Activated CD4-positive, alpha-beta T cell treated with anti-CD3 and anti-CD28 coated beads, Interleukin-2, amount 10 ng/mL, durations not matched to agents 24 days and 14 days (primary cell): Measurements from ENCODE around the gene CACNA1D. TPM values are rescaled to one million over a fixed set of nuclear protein-coding genes. Genes with fewer than 3 reads are reported as not detected.

ENCODE experiments used
- DNase-seq: peaks from one replicate; pipeline ENCODE4 v3.0.0; 2022
- H3K27ac Mint-ChIP-seq: one replicate; pipeline ENCODE4 v1.8.0; 2022; ENCODE audit warnings: mild to moderate bottlenecking, mixed read lengths
- H3K27me3 Mint-ChIP-seq: one replicate; pipeline ENCODE4 v1.8.0; 2022; ENCODE audit warnings: mixed read lengths
- H3K36me3 Mint-ChIP-seq: one replicate; pipeline ENCODE4 v1.8.0; 2022; ENCODE audit warnings: low read depth, mild to moderate bottlenecking, mixed read lengths
- H3K4me1 Mint-ChIP-seq: one replicate; pipeline ENCODE4 v1.8.0; 2021; ENCODE audit warnings: mixed read lengths
- H3K4me3 Mint-ChIP-seq: one replicate; pipeline ENCODE4 v1.8.0; 2022; ENCODE audit warnings: mild to moderate bottlenecking, moderate library complexity, mixed read lengths
- H3K9me3 Mint-ChIP-seq: one replicate; pipeline ENCODE4 v1.8.0; 2021; ENCODE audit warnings: mixed read lengths
- intact Hi-C: fragments of 100-400 bp; cut with micrococcal nuclease; formaldehyde crosslinking; loops from one replicate; pipeline ENCODE4 v1.15.1; 2023
- total RNA-seq: library from RNA; stranded (reverse); gene quantifications from 2 replicates; pipeline ENCODE4 v1.2.3, GENCODE V29; 2022

The CACNA1D gene
- total RNA-seq, 1 donor from 2014 or later: 0.77 TPM

- Mint-ChIP-seq H3K4me1 (peaks cover 3% of the 10 kb centered on the region), H3K9me3 (no peaks in the 10 kb centered on the region), H3K27ac (no peak overlapping the region), H3K36me3 (no peaks in the 10 kb centered on the region), H3K27me3 (peaks cover 7% of the 10 kb centered on the region), H3K4me3 (no peak overlapping the region)
- no peak for DNase-seq
- intact Hi-C loops: no loop called here
These were observed 91.2 kb downstream of the CACNA1D start for GRCh38 chr3:53585627-53586026.

- H3K4me1 Mint-ChIP-seq: no peaks in the 10 kb centered on the region
- DNase-seq: no peak
These were observed 93.7 kb downstream of the CACNA1D start for GRCh38 chr3:53588122-53588521.

GRCh38 chr3:53589201-53589600 lies 94.8 kb downstream of the CACNA1D start:
- Mint-ChIP-seq H3K4me1 (no peaks in the 10 kb centered on the region), H3K9me3 (no peaks in the 10 kb centered on the region), H3K36me3 (no peaks in the 10 kb centered on the region), H3K4me3 (no peak overlapping the region), H3K27me3 (peaks cover 6% of the 10 kb centered on the region), H3K27ac (no peak overlapping the region)
- DNase-seq: no peak
- intact Hi-C loops: no loop called here

More at GRCh38 chr3:53588122-53588521, 93.7 kb downstream of the CACNA1D start:
- Mint-ChIP-seq H3K4me3 (no peak overlapping the region), H3K27me3 (peaks cover 7% of the 10 kb centered on the region), H3K36me3 (no peaks in the 10 kb centered on the region), H3K9me3 (no peaks in the 10 kb centered on the region), H3K27ac (no peak overlapping the region)
- intact Hi-C loops: no loop called here

GRCh38 chr3:53589806-53590205 lies 95.4 kb downstream of the CACNA1D start:
- no peak for DNase-seq
- H3K9me3 Mint-ChIP-seq: no peaks in the 10 kb centered on the region
- H3K27ac Mint-ChIP-seq: no peak overlapping the region
- no peaks in the 10 kb centered on the region for H3K36me3 Mint-ChIP-seq
- no peaks in the 10 kb centered on the region for H3K4me1 Mint-ChIP-seq
- intact Hi-C loops: no loop called here
- H3K27me3 Mint-ChIP-seq: peaks cover 5% of the 10 kb centered on the region
- H3K4me3 Mint-ChIP-seq: no peak overlapping the region

GRCh38 chr3:53590606-53591005 lies 96.2 kb downstream of the CACNA1D start:
- H3K4me1 Mint-ChIP-seq: no peaks in the 10 kb centered on the region
- H3K27ac Mint-ChIP-seq: no peak overlapping the region
- no peak overlapping the region for H3K4me3 Mint-ChIP-seq
- H3K36me3 Mint-ChIP-seq: no peaks in the 10 kb centered on the region
- H3K27me3 Mint-ChIP-seq: peaks cover 5% of the 10 kb centered on the region
- no peak for DNase-seq
- intact Hi-C loops: no loop called here
- no peaks in the 10 kb centered on the region for H3K9me3 Mint-ChIP-seq

- Mint-ChIP-seq H3K4me1 (no peaks in the 10 kb centered on the region), H3K9me3 (no peaks in the 10 kb centered on the region), H3K36me3 (no peaks in the 10 kb centered on the region), H3K4me3 (no peak overlapping the region), H3K27ac (no peak overlapping the region), H3K27me3 (peaks cover 6% of the 10 kb centered on the region)
- DNase-seq: no peak
- intact Hi-C loops: no loop called here
These were observed 97.2 kb downstream of the CACNA1D start for GRCh38 chr3:53591646-53592045.

- Mint-ChIP-seq H3K4me3 (no peak overlapping the region), H3K4me1 (peaks cover 2% of the 10 kb centered on the region), H3K36me3 (no peaks in the 10 kb centered on the region), H3K27ac (no peak overlapping the region), H3K9me3 (no peaks in the 10 kb centered on the region), H3K27me3 (peaks cover 6% of the 10 kb centered on the region)
- intact Hi-C loops: no loop called here
- no peak for DNase-seq
These were observed 98.5 kb downstream of the CACNA1D start for GRCh38 chr3:53592862-53593261.

GRCh38 chr3:53593611-53594010 lies 99.2 kb downstream of the CACNA1D start:
- DNase-seq: no peak
- peaks cover 2% of the 10 kb centered on the region for H3K4me1 Mint-ChIP-seq
- H3K9me3 Mint-ChIP-seq: no peaks in the 10 kb centered on the region
- H3K4me3 Mint-ChIP-seq: no peak overlapping the region
- no peaks in the 10 kb centered on the region for H3K36me3 Mint-ChIP-seq
- peaks cover 3% of the 10 kb centered on the region for H3K27me3 Mint-ChIP-seq
- intact Hi-C loops: no loop called here
- no peak overlapping the region for H3K27ac Mint-ChIP-seq

- Mint-ChIP-seq H3K36me3 (no peaks in the 10 kb centered on the region), H3K4me3 (no peak overlapping the region), H3K27ac (no peak overlapping the region), H3K4me1 (peaks cover 2% of the 10 kb centered on the region), H3K27me3 (peaks cover 3% of the 10 kb centered on the region), H3K9me3 (no peaks in the 10 kb centered on the region)
- DNase-seq: no peak
- intact Hi-C loops: no loop called here
These were observed 99.9 kb downstream of the CACNA1D start for GRCh38 chr3:53594276-53594675.

GRCh38 chr3:53595660-53596059 lies 101.2 kb downstream of the CACNA1D start:
- no peaks in the 10 kb centered on the region for H3K9me3 Mint-ChIP-seq
- no peaks in the 10 kb centered on the region for H3K36me3 Mint-ChIP-seq
- peaks cover 2% of the 10 kb centered on the region for H3K4me1 Mint-ChIP-seq
- peaks cover 3% of the 10 kb centered on the region for H3K27me3 Mint-ChIP-seq
- H3K4me3 Mint-ChIP-seq: no peak overlapping the region
- no peak overlapping the region for H3K27ac Mint-ChIP-seq
- intact Hi-C loops: no loop called here
- DNase-seq: no peak

- H3K27me3 Mint-ChIP-seq: peaks cover 5% of the 10 kb centered on the region
- H3K9me3 Mint-ChIP-seq: no peaks in the 10 kb centered on the region
- H3K36me3 Mint-ChIP-seq: no peaks in the 10 kb centered on the region
These were observed 102.9 kb downstream of the CACNA1D start for GRCh38 chr3:53597136-53597915.

GRCh38 chr3:53599771-53600170 lies 105.4 kb downstream of the CACNA1D start:
- no peak overlapping the region for H3K27ac Mint-ChIP-seq
- DNase-seq: no peak
- H3K36me3 Mint-ChIP-seq: no peaks in the 10 kb centered on the region
- H3K27me3 Mint-ChIP-seq: peaks cover 3% of the 10 kb centered on the region
- no peaks in the 10 kb centered on the region for H3K9me3 Mint-ChIP-seq
- H3K4me1 Mint-ChIP-seq: peaks cover 2% of the 10 kb centered on the region
- no peak overlapping the region for H3K4me3 Mint-ChIP-seq
- intact Hi-C loops: no loop called here

More at GRCh38 chr3:53597136-53597915, 102.9 kb downstream of the CACNA1D start:
- H3K4me3 Mint-ChIP-seq: no peak overlapping the region
- no peak overlapping the region for H3K27ac Mint-ChIP-seq
- no peak for DNase-seq
- H3K4me1 Mint-ChIP-seq: peaks cover 2% of the 10 kb centered on the region
- intact Hi-C loops: no loop called here

- Mint-ChIP-seq H3K36me3 (no peaks in the 10 kb centered on the region), H3K27me3 (peaks cover 2% of the 10 kb centered on the region), H3K4me1 (no peaks in the 10 kb centered on the region), H3K4me3 (no peak overlapping the region), H3K9me3 (peaks cover 4% of the 10 kb centered on the region), H3K27ac (no peak overlapping the region)
- DNase-seq: no peak
- intact Hi-C loops: no loop called here
These were observed 108.5 kb downstream of the CACNA1D start for GRCh38 chr3:53602866-53603265.

- no peak for DNase-seq
- intact Hi-C loops: no loop called here
- peaks cover 4% of the 10 kb centered on the region for H3K27me3 Mint-ChIP-seq
- no peaks in the 10 kb centered on the region for H3K36me3 Mint-ChIP-seq
- H3K4me3 Mint-ChIP-seq: no peak overlapping the region
- H3K4me1 Mint-ChIP-seq: no peaks in the 10 kb centered on the region
- H3K9me3 Mint-ChIP-seq: peaks cover 4% of the 10 kb centered on the region
- no peak overlapping the region for H3K27ac Mint-ChIP-seq
These were observed 109.8 kb downstream of the CACNA1D start for GRCh38 chr3:53604232-53604631.

GRCh38 chr3:53606793-53607192 lies 112.4 kb downstream of the CACNA1D start:
- peaks cover 4% of the 10 kb centered on the region for H3K9me3 Mint-ChIP-seq
- peaks cover 13% of the 10 kb centered on the region for H3K27me3 Mint-ChIP-seq
- no peaks in the 10 kb centered on the region for H3K4me1 Mint-ChIP-seq
- H3K36me3 Mint-ChIP-seq: no peaks in the 10 kb centered on the region
- no peak overlapping the region for H3K4me3 Mint-ChIP-seq
- intact Hi-C loops: no loop called here
- DNase-seq: no peak
- no peak overlapping the region for H3K27ac Mint-ChIP-seq
